Measurements from ENCODE around the gene VTI1A. TPM values are rescaled to one million over a fixed set of nuclear protein-coding genes. Genes with fewer than 3 reads are reported as not detected.

Gene VTI1A
- polyA plus RNA-seq, 2 of the 4 experiments (the other 2 are of a cell fraction): 17.0 to 25.3 TPM

DNA sequence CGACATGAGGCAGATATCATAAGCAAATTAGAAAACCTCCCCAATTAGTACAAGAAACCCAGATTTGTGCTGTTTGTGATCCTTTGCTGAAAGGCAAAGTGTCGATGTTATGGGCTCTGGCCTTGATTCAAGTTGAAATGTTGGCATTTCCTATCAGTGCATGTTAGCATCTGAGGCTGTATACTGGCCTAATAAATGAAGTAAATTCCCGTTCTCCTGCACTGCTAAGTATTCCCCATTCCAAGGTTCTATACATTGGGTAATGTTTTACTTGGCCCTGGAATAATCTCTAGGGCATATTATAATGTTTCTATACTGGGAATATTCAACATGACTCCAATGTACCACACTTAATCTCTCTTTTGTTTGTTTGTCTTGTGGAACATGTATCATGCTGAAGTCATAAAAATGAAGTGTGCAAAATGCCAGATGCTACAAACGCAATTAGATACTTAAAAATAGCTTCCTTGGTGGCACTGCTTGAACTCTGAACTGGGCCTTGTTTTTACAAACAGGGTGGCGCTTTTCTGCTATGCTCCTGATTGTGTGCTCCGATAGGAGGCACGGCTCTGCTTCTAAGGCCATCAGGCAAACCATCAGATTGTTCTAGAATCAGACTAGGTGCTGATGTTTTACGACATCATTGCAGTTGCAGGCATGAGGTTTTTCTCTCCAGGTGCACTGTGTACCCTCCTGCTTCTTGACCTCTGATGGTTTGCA is 346.3 kb downstream of the VTI1A start:
- Histone ChIP-seq H3K27ac (0 out of 6 replicates have a peak overlapping the region, but pooled peaks of 1 of the 2 experiments have one; percentile 8), H3K4me2 (no peak overlapping the region), H3K4me1 (peaks cover 13% of the 10 kb centered on the region; the same call in 1 of the 3 replicates), H3K9me3 (peaks cover 4% of the 10 kb centered on the region; the same call in 1 of the 3 replicates), H3K4me3 (no peak overlapping the region)
- POLR2A ChIA-PET: no interaction called here
- CTCF ChIA-PET: no interaction called here
- 64% methylated on average over 8 of the region's 8 CpGs for WGBS (ENCODE audit: missing lambda C conversion rate)
- no peak for TF ChIP-seq ZNF302 (CRISPR knock-in tag; IDR thresholded peaks at IDR 0.05)
- no peak for TF ChIP-seq KDM1A (IDR thresholded peaks at IDR 0.05; ENCODE audit: low read depth)
- TF ChIP-seq CHD2 (IDR thresholded peaks at IDR 0.05; ENCODE audit: low read length, partially characterized antibody): no peak
- TF ChIP-seq HOXB13 (CRISPR knock-in tag; IDR thresholded peaks at IDR 0.05; ENCODE audit: low read depth): no peak
- no peak for TF ChIP-seq ZFP36 (IDR thresholded peaks at IDR 0.05; ENCODE audit: borderline replicate concordance, partially characterized antibody)
- TF ChIP-seq FOSL2 (IDR thresholded peaks at IDR 0.05): no peak
- TF ChIP-seq FOSL2 (CRISPR knock-in tag; IDR thresholded peaks at IDR 0.05): no peak
- TF ChIP-seq MAZ (IDR thresholded peaks at IDR 0.05; ENCODE audit: borderline replicate concordance, low read depth, low read length): no peak
- TF ChIP-seq ZSCAN20 (CRISPR knock-in tag; IDR thresholded peaks at IDR 0.05): no peak
- TF ChIP-seq ZC3H11A (IDR thresholded peaks at IDR 0.05): no peak
- no peak for DNase-seq (ENCODE audit: low read depth in 1 of 2, low spot score in 1 of 2)
- no peak; a peak in 1 of 6 replicates for ATAC-seq
- FAIRE-seq: no peak

DNA sequence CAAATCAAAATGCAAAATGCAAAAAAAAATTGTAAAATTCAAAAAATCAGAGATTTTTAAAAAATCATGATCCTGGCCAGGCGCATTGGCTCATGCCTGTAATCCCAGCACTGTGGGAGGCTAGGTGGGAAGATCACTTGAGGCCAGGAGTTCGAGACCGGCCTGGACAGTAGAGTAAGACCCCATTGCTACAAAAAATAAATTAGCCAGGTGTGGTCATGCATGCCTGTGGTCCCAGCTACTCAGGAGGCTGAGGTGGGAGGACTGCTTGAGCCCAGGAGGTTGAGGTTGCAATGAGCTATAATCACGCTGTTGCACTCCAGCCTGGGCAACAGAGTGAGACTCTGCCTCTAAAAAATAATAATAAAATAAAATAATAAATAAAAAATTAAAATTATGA is 347.2 kb downstream of the VTI1A start:
- CTCF ChIA-PET: no interaction called here
- Histone ChIP-seq H3K9me3 (peaks cover 2% of the 10 kb centered on the region; the same call in 1 of the 3 replicates), H3K4me1 (peaks cover 13% of the 10 kb centered on the region; the same call in 1 of the 3 replicates), H3K4me3 (no peak overlapping the region), H3K27ac (no peak overlapping the region), H3K4me2 (no peak overlapping the region)
- FAIRE-seq: no peak
- POLR2A ChIA-PET: no interaction called here
- WGBS (ENCODE audit: missing lambda C conversion rate): 90% methylated on average over 4 of the region's 4 CpGs
- ATAC-seq: no peak
- no peak for DNase-seq (ENCODE audit: low read depth in 1 of 2, low spot score in 1 of 2)
- TF ChIP-seq JUNB (IDR thresholded peaks at IDR 0.05): no peak
- no peak for TF ChIP-seq SREBF2 (IDR thresholded peaks at IDR 0.05)
- TF ChIP-seq, protein P1, sequence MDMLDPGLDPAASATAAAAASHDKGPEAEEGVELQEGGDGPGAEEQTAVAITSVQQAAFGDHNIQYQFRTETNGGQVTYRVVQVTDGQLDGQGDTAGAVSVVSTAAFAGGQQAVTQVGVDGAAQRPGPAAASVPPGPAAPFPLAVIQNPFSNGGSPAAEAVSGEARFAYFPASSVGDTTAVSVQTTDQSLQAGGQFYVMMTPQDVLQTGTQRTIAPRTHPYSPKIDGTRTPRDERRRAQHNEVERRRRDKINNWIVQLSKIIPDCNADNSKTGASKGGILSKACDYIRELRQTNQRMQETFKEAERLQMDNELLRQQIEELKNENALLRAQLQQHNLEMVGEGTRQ (IDR thresholded peaks at IDR 0.05): no peak
- TF ChIP-seq, protein P2, sequence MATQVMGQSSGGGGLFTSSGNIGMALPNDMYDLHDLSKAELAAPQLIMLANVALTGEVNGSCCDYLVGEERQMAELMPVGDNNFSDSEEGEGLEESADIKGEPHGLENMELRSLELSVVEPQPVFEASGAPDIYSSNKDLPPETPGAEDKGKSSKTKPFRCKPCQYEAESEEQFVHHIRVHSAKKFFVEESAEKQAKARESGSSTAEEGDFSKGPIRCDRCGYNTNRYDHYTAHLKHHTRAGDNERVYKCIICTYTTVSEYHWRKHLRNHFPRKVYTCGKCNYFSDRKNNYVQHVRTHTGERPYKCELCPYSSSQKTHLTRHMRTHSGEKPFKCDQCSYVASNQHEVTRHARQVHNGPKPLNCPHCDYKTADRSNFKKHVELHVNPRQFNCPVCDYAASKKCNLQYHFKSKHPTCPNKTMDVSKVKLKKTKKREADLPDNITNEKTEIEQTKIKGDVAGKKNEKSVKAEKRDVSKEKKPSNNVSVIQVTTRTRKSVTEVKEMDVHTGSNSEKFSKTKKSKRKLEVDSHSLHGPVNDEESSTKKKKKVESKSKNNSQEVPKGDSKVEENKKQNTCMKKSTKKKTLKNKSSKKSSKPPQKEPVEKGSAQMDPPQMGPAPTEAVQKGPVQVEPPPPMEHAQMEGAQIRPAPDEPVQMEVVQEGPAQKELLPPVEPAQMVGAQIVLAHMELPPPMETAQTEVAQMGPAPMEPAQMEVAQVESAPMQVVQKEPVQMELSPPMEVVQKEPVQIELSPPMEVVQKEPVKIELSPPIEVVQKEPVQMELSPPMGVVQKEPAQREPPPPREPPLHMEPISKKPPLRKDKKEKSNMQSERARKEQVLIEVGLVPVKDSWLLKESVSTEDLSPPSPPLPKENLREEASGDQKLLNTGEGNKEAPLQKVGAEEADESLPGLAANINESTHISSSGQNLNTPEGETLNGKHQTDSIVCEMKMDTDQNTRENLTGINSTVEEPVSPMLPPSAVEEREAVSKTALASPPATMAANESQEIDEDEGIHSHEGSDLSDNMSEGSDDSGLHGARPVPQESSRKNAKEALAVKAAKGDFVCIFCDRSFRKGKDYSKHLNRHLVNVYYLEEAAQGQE (IDR thresholded peaks at IDR 0.05): no peak
- TF ChIP-seq RARB (CRISPR knock-in tag; IDR thresholded peaks at IDR 0.05): no peak
- no peak for TF ChIP-seq RAD21 (conservative IDR thresholded peaks at IDR 0.05 in 1 of 2, IDR thresholded peaks at IDR 0.05 in 1 of 2)
- no peak for TF ChIP-seq MYC (IDR thresholded peaks at IDR 0.05; ENCODE audit: borderline replicate concordance, low read length)

DNA sequence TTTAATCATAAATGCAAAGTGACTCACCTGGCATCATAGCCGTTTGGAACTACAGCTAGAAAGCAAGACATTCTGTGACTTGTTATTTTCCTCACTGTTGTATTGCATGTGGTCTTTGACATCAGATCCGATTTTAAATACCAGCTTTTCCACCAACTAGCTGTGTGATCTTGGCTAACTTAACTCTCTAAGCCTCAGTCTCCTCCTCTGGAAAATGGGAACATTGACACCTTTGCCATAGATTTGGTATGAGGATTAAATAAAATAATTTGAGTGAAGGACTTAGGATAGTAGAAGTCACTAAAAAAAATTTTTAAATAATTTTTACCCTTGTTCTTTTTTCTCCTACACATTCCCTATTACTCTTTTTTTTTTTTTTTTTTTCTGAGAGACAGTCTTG is 348.1 kb downstream of the VTI1A start:
- ChIA-PET POLR2A (no interaction called here), CTCF (no interaction called here)
- H3K9me3 ChIP-seq: no peaks in the 10 kb centered on the region; the same call in 2 of the 3 replicates
- H3K4me3 ChIP-seq: no peak overlapping the region
- H3K4me1 ChIP-seq: peaks cover 13% of the 10 kb centered on the region; the same call in 1 of the 3 replicates
- WGBS (ENCODE audit: missing lambda C conversion rate): 74% methylated on average over 2 of the region's 2 CpGs
- ATAC-seq (no peak), FAIRE-seq (no peak), DNase-seq (ENCODE audit: low read depth in 1 of 2, low spot score in 1 of 2) (no peak)
- H3K4me2 ChIP-seq: no peak overlapping the region
- H3K27ac ChIP-seq: no peak overlapping the region
- TF ChIP-seq, protein P2 (IDR thresholded peaks at IDR 0.05): no peak
- no peak for TF ChIP-seq EHF (CRISPR knock-in tag; IDR thresholded peaks at IDR 0.05)
- TF ChIP-seq KDM1A (IDR thresholded peaks at IDR 0.05; ENCODE audit: low read depth): no peak
- TF ChIP-seq, protein P3, sequence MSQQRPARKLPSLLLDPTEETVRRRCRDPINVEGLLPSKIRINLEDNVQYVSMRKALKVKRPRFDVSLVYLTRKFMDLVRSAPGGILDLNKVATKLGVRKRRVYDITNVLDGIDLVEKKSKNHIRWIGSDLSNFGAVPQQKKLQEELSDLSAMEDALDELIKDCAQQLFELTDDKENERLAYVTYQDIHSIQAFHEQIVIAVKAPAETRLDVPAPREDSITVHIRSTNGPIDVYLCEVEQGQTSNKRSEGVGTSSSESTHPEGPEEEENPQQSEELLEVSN (IDR thresholded peaks at IDR 0.05; ENCODE audit: borderline replicate concordance, low read depth): no peak
- no peak for TF ChIP-seq POLR2AphosphoS2 (conservative IDR thresholded peaks at IDR 0.05; ENCODE audit: low read length)
- no peak for TF ChIP-seq HOXB13 (CRISPR knock-in tag; IDR thresholded peaks at IDR 0.05; ENCODE audit: low read depth)
- no peak for TF ChIP-seq HEYL (CRISPR knock-in tag; IDR thresholded peaks at IDR 0.05)
- TF ChIP-seq POLR2A (IDR thresholded peaks at IDR 0.05; ENCODE audit: low read length): no peak
- no peak for TF ChIP-seq JUN (IDR thresholded peaks at IDR 0.05)
- no peak for TF ChIP-seq JUNB (IDR thresholded peaks at IDR 0.05)
- no peak for TF ChIP-seq NFE2L2 (conservative IDR thresholded peaks at IDR 0.05; ENCODE audit: low read length)
- TF ChIP-seq ZNF302 (CRISPR knock-in tag; IDR thresholded peaks at IDR 0.05): no peak
- no peak for TF ChIP-seq RAD21 (conservative IDR thresholded peaks at IDR 0.05 in 1 of 2, IDR thresholded peaks at IDR 0.05 in 1 of 2)

All from A549 (cell line).